Measurements from ENCODE around the gene BCLAF1.

DNA sequence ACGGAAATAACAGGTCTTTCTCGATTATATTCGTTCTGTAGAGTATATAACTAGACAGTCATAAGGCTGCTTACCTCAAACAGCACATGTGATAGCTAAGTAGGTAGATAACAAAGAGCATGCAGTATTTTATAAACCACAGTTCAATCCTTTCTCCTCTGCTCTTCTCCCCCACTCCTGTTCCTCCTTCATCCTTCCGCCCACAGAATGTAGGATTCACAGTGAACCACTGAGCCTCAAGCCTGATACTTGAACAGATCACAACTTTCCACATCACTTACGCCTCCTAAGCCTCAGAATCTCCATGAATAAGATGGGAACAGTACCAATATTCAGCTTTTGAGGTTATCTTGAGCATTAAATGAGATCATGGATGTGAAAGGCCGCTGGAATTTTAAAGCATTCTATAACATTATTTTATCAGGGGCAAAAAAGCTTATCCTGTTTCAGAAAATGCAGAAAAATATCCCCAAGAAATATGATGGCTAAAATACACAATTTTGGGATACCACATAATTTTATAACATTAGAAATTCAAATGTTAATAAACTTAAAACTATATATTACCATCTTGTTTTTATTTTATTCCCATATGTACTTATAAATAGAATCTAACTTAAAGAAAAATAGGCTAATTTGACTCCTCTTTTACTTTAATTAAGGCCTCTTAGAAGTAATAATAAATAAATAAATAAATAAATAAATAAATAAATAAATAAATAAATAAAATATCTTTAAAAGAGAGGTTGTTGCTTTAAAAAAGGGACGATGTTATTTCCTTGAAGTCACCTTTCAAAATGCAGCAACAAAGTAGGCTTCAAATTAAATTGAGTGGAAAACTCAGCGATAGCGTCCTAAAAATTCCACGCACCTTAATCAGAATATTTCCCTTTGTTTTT lies 72.9 kb downstream of the BCLAF1 start:
- TF ChIP-seq, protein P1, sequence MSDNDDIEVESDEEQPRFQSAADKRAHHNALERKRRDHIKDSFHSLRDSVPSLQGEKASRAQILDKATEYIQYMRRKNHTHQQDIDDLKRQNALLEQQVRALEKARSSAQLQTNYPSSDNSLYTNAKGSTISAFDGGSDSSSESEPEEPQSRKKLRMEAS (IDR thresholded peaks at IDR 0.05) = no peak
- TF ChIP-seq, protein P2, sequence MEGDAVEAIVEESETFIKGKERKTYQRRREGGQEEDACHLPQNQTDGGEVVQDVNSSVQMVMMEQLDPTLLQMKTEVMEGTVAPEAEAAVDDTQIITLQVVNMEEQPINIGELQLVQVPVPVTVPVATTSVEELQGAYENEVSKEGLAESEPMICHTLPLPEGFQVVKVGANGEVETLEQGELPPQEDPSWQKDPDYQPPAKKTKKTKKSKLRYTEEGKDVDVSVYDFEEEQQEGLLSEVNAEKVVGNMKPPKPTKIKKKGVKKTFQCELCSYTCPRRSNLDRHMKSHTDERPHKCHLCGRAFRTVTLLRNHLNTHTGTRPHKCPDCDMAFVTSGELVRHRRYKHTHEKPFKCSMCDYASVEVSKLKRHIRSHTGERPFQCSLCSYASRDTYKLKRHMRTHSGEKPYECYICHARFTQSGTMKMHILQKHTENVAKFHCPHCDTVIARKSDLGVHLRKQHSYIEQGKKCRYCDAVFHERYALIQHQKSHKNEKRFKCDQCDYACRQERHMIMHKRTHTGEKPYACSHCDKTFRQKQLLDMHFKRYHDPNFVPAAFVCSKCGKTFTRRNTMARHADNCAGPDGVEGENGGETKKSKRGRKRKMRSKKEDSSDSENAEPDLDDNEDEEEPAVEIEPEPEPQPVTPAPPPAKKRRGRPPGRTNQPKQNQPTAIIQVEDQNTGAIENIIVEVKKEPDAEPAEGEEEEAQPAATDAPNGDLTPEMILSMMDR (IDR thresholded peaks at IDR 0.05 in 2 of 3, conservative IDR thresholded peaks at IDR 0.05 in 1 of 3; ENCODE audit: borderline replicate concordance in 1 of 3, insufficient read depth in 1 of 3, low read depth in 2 of 3, low read length in 2 of 3) = no peak
- TF ChIP-seq POLR2A (IDR thresholded peaks at IDR 0.05; ENCODE audit: borderline replicate concordance, extremely low read depth, insufficient read depth, insufficient read length) = no peak
- no peak for TF ChIP-seq EZH2phosphoT487 (IDR thresholded peaks at IDR 0.05; ENCODE audit: borderline replicate concordance)
- no peak for TF ChIP-seq POLR2AphosphoS5 (IDR thresholded peaks at IDR 0.05; ENCODE audit: low read depth, low read length)
- no peak for TF ChIP-seq SP1 (IDR thresholded peaks at IDR 0.05; ENCODE audit: low read depth)
- no peak for TF ChIP-seq EGR1 (IDR thresholded peaks at IDR 0.05; ENCODE audit: low read depth)
- no peak for TF ChIP-seq CEBPB (IDR thresholded peaks at IDR 0.05; ENCODE audit: low read depth)
- TF ChIP-seq, protein P3, sequence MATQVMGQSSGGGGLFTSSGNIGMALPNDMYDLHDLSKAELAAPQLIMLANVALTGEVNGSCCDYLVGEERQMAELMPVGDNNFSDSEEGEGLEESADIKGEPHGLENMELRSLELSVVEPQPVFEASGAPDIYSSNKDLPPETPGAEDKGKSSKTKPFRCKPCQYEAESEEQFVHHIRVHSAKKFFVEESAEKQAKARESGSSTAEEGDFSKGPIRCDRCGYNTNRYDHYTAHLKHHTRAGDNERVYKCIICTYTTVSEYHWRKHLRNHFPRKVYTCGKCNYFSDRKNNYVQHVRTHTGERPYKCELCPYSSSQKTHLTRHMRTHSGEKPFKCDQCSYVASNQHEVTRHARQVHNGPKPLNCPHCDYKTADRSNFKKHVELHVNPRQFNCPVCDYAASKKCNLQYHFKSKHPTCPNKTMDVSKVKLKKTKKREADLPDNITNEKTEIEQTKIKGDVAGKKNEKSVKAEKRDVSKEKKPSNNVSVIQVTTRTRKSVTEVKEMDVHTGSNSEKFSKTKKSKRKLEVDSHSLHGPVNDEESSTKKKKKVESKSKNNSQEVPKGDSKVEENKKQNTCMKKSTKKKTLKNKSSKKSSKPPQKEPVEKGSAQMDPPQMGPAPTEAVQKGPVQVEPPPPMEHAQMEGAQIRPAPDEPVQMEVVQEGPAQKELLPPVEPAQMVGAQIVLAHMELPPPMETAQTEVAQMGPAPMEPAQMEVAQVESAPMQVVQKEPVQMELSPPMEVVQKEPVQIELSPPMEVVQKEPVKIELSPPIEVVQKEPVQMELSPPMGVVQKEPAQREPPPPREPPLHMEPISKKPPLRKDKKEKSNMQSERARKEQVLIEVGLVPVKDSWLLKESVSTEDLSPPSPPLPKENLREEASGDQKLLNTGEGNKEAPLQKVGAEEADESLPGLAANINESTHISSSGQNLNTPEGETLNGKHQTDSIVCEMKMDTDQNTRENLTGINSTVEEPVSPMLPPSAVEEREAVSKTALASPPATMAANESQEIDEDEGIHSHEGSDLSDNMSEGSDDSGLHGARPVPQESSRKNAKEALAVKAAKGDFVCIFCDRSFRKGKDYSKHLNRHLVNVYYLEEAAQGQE (IDR thresholded peaks at IDR 0.05; ENCODE audit: low read depth) = no peak

Measured in HCT116 (cell line).